ENCODE results near the gene TMED4.

Gene TMED4

GRCh38 chr7:44541876-44542610, 40.0 kb downstream of the TMED4 start:
- H3K27me3 ChIP-seq: no peaks in the 10 kb centered on the region
- no peaks in the 10 kb centered on the region for H3K9me3 ChIP-seq (replicated peaks in 1 of 11)
- no peak overlapping the region for H3K4me3 ChIP-seq
- peaks cover 0 to 20% (median 0%) of the 10 kb centered on the region in 10 experiments; a peak in 6 of 20 replicates for H3K4me1 ChIP-seq
- no peaks in the 10 kb centered on the region for H4K20me1 ChIP-seq
- H3K4me2 ChIP-seq: peak overlapping the region in 1 of 11 experiments; percentile 69; a peak in 1 of 22 replicates
- no peaks in the 10 kb centered on the region for H3K36me3 ChIP-seq
- no peak for TF ChIP-seq Cebpa-rat (IDR thresholded peaks at IDR 0.05)
- H3K27ac ChIP-seq: no peak overlapping the region
- no peak overlapping the region for H3K9ac ChIP-seq

GRCh38 chr7:44541028-44541869, 40.8 kb downstream of the TMED4 start, which contains the start of gene NPC1L1:
Gene NPC1L1 (minus strand): TSS chr7:44541330. CDS start chr7:44541259, 71 bp downstream.
- no peak within 1 kb of the TSS for H3K4me3 ChIP-seq
- H3K27me3 ChIP-seq: no peaks in the 10 kb centered on the region
- H4K20me1 ChIP-seq: no peaks in the 10 kb centered on the region
- H3K36me3 ChIP-seq: no peaks in the 10 kb centered on the region
- no peak within 1 kb of the TSS for H3K27ac ChIP-seq
- H3K9ac ChIP-seq: 0 out of 22 replicates have a peak within 1 kb of the TSS, but pooled peaks of 1 of the 11 experiments have one; percentile 15
- H3K9me3 ChIP-seq (replicated peaks in 1 of 11): no peaks in the 10 kb centered on the region
- no peak within 1 kb of the TSS for H3K4me2 ChIP-seq
- peaks cover 0 to 20% (median 0%) of the 10 kb centered on the region in 10 experiments; a peak in 6 of 20 replicates for H3K4me1 ChIP-seq
- no peak for TF ChIP-seq Cebpa-rat (IDR thresholded peaks at IDR 0.05)

- Histone ChIP-seq H3K4me3 (no peak overlapping the region), H3K36me3 (no peaks in the 10 kb centered on the region), H3K27me3 (no peaks in the 10 kb centered on the region), H3K4me1 (peaks cover 0 to 20% (median 0%) of the 10 kb centered on the region in 10 experiments; a peak in 6 of 20 replicates), H3K9me3 (replicated peaks in 1 of 11) (no peaks in the 10 kb centered on the region), H4K20me1 (no peaks in the 10 kb centered on the region), H3K27ac (no peak overlapping the region), H3K9ac (no peak overlapping the region), H3K4me2 (no peak overlapping the region)
- no peak for TF ChIP-seq Cebpa-rat (IDR thresholded peaks at IDR 0.05)
Measured at GRCh38 chr7:44540592-44541027, 41.4 kb downstream of the TMED4 start.

- no peak overlapping the region for H3K4me3 ChIP-seq
- no peak for TF ChIP-seq Cebpa-rat (IDR thresholded peaks at IDR 0.05)
- no peak overlapping the region for H3K9ac ChIP-seq
- H3K36me3 ChIP-seq: no peaks in the 10 kb centered on the region
- H3K27me3 ChIP-seq: no peaks in the 10 kb centered on the region
- H3K4me2 ChIP-seq: no peak overlapping the region
- no peak overlapping the region for H3K27ac ChIP-seq
- peaks cover 0 to 20% (median 0%) of the 10 kb centered on the region in 10 experiments; a peak in 7 of 20 replicates for H3K4me1 ChIP-seq
- no peaks in the 10 kb centered on the region for H3K9me3 ChIP-seq (replicated peaks in 1 of 11)
- H4K20me1 ChIP-seq: no peaks in the 10 kb centered on the region
Measured at GRCh38 chr7:44539669-44540506, 42.1 kb downstream of the TMED4 start.

- H3K27me3 ChIP-seq: no peaks in the 10 kb centered on the region
- H3K36me3 ChIP-seq: no peaks in the 10 kb centered on the region
- H3K9me3 ChIP-seq (replicated peaks in 1 of 11): no peaks in the 10 kb centered on the region
- no peaks in the 10 kb centered on the region for H4K20me1 ChIP-seq
- peaks cover 0 to 18% (median 0%) of the 10 kb centered on the region in 10 experiments; a peak in 8 of 20 replicates for H3K4me1 ChIP-seq
- no peak for TF ChIP-seq Cebpa-rat (IDR thresholded peaks at IDR 0.05)
- H3K27ac ChIP-seq: no peak overlapping the region
- H3K4me3 ChIP-seq: no peak overlapping the region
- H3K9ac ChIP-seq: no peak overlapping the region
- no peak overlapping the region for H3K4me2 ChIP-seq
Measured at GRCh38 chr7:44538798-44539668, 43.0 kb downstream of the TMED4 start.

GRCh38 chr7:44538093-44538797, 43.8 kb downstream of the TMED4 start:
- H3K4me1 ChIP-seq: peaks cover 0 to 11% (median 0%) of the 10 kb centered on the region in 10 experiments; a peak in 7 of 20 replicates
- no peak overlapping the region for H3K27ac ChIP-seq
- no peaks in the 10 kb centered on the region for H3K36me3 ChIP-seq
- H4K20me1 ChIP-seq: no peaks in the 10 kb centered on the region
- no peak overlapping the region for H3K9ac ChIP-seq
- no peak overlapping the region for H3K4me3 ChIP-seq
- no peak overlapping the region for H3K4me2 ChIP-seq
- TF ChIP-seq Cebpa-rat (IDR thresholded peaks at IDR 0.05): no peak
- no peaks in the 10 kb centered on the region for H3K9me3 ChIP-seq (replicated peaks in 1 of 11)
- no peaks in the 10 kb centered on the region for H3K27me3 ChIP-seq

GRCh38 chr7:44537442-44537841, 44.6 kb downstream of the TMED4 start:
- no peak overlapping the region for H3K4me3 ChIP-seq
- no peak overlapping the region for H3K27ac ChIP-seq
- H4K20me1 ChIP-seq: no peaks in the 10 kb centered on the region
- no peaks in the 10 kb centered on the region for H3K27me3 ChIP-seq
- H3K9ac ChIP-seq: no peak overlapping the region
- H3K36me3 ChIP-seq: no peaks in the 10 kb centered on the region
- H3K4me2 ChIP-seq: no peak overlapping the region
- H3K4me1 ChIP-seq: peaks cover 0 to 3% (median 0%) of the 10 kb centered on the region in 10 experiments; a peak in 5 of 20 replicates
- TF ChIP-seq Cebpa-rat (IDR thresholded peaks at IDR 0.05): no peak
- no peaks in the 10 kb centered on the region for H3K9me3 ChIP-seq (replicated peaks in 1 of 11)
